H1 (cell line): ENCODE data around the gene SLC25A42. TPM values are rescaled to one million over a fixed set of nuclear protein-coding genes. Genes with fewer than 3 reads are reported as not detected.

ENCODE experiments used
- polyA plus RNA-seq, 7 experiments: library from polyadenylated mRNA; depleted of rRNA in 3 of 7; stranded (reverse) in 5 of 7; unstranded in 2 of 7; fragments of >200 nt in 5 of 7; fragments of 200-250 nt in 2 of 7; gene quantifications; 1 replicate in 5 of 7; 2 replicates in 1 of 7; 4 replicates in 1 of 7; pipeline versions ENCODE4 v1.2.1 to v1.2.3, GENCODE V29; 2011 to 2013; ENCODE audit warnings: missing spikeins in 2 of 7, mixed read lengths in 2 of 7
- total RNA-seq: library from RNA; stranded (reverse); fragmentation: NEBNext Ultra II Directional; extraction: Animal tissue kit (Norgen Biotek cat#: 25700); gene quantifications from 2 replicates; pipeline ENCODE4 v1.2.1, GENCODE V29; 2021

The SLC25A42 gene
- total and polyA plus RNA-seq, 2 of the 8 experiments (the other 6 are each of a cell fraction or from before 2014, with no cell fraction given): 5.9 to 6.2 TPM

Other genes starting within 250 kb of the SLC25A42 start
- 62.0 and 64.6 TPM in 2 replicates for gene UPF1, start 232.0 kb upstream of the SLC25A42 start, total RNA-seq
- 46.4 and 77.0 TPM in 2 replicates for gene UPF1, start 232.0 kb upstream of the SLC25A42 start, polyA plus RNA-seq (2011; rRNA removed)
- gene CERS1, start 167.8 kb upstream of the SLC25A42 start, total RNA-seq: 18.6 and 23.1 TPM in 2 replicates
- 51.0 and 61.6 TPM in 2 replicates for gene CERS1, start 167.8 kb upstream of the SLC25A42 start, polyA plus RNA-seq (2011; rRNA removed)
- gene COPE, start 144.6 kb upstream of the SLC25A42 start, total RNA-seq: 178 and 190 TPM in 2 replicates
- gene COPE, start 144.6 kb upstream of the SLC25A42 start, polyA plus RNA-seq (2011; rRNA removed): 356 and 420 TPM in 2 replicates
- 41.3 and 52.3 TPM in 2 replicates for gene DDX49, start 144.3 kb upstream of the SLC25A42 start, total RNA-seq
- gene DDX49, start 144.3 kb upstream of the SLC25A42 start, polyA plus RNA-seq (2011; rRNA removed): 46.5 and 61.0 TPM in 2 replicates
- gene HOMER3, start 122.8 kb upstream of the SLC25A42 start, total RNA-seq: 28.3 and 33.2 TPM in 2 replicates
- gene HOMER3, start 122.8 kb upstream of the SLC25A42 start, polyA plus RNA-seq (2011; rRNA removed): 41.6 and 53.5 TPM in 2 replicates
- gene SUGP2, start 30.5 kb upstream of the SLC25A42 start, total RNA-seq: 106 and 114 TPM in 2 replicates
- 57.7 and 76.6 TPM in 2 replicates for gene SUGP2, start 30.5 kb upstream of the SLC25A42 start, polyA plus RNA-seq (2011; rRNA removed)
- 68.3 and 73.7 TPM in 2 replicates for gene ARMC6, start 30.4 kb upstream of the SLC25A42 start, total RNA-seq
- 67.1 and 87.0 TPM in 2 replicates for gene ARMC6, start 30.4 kb upstream of the SLC25A42 start, polyA plus RNA-seq (2011; rRNA removed)
- gene TMEM161A, start 74.5 kb downstream of the SLC25A42 start, total RNA-seq: 41.9 and 47.8 TPM in 2 replicates
- 103 and 153 TPM in 2 replicates for gene TMEM161A, start 74.5 kb downstream of the SLC25A42 start, polyA plus RNA-seq (2011; rRNA removed)
- gene MEF2B, start 106.3 kb downstream of the SLC25A42 start, total RNA-seq: 2.8 and 4.1 TPM in 2 replicates
- gene MEF2B, start 106.3 kb downstream of the SLC25A42 start, polyA plus RNA-seq (2011; rRNA removed): 3.7 and 17.8 TPM in 2 replicates
- 15.9 and 20.9 TPM in 2 replicates for gene BORCS8, start 128.2 kb downstream of the SLC25A42 start, total RNA-seq
- gene BORCS8, start 128.2 kb downstream of the SLC25A42 start, polyA plus RNA-seq (2011; rRNA removed): 15.0 and 22.9 TPM in 2 replicates
- gene RFXANK, start 128.3 kb downstream of the SLC25A42 start, total RNA-seq: 72.9 and 77.7 TPM in 2 replicates
- 87.5 and 105 TPM in 2 replicates for gene RFXANK, start 128.3 kb downstream of the SLC25A42 start, polyA plus RNA-seq (2011; rRNA removed)
- gene NR2C2AP, start 139.4 kb downstream of the SLC25A42 start, total RNA-seq: 20.5 and 24.9 TPM in 2 replicates
- gene NR2C2AP, start 139.4 kb downstream of the SLC25A42 start, polyA plus RNA-seq (2011; rRNA removed): 16.4 TPM in 2 replicates
- gene NCAN, start 148.0 kb downstream of the SLC25A42 start, total RNA-seq: 2.7 and 2.8 TPM in 2 replicates
- 2.7 and 3.6 TPM in 2 replicates for gene NCAN, start 148.0 kb downstream of the SLC25A42 start, polyA plus RNA-seq (2011; rRNA removed)
- 5.3 and 6.5 TPM in 2 replicates for gene TM6SF2, start 209.3 kb downstream of the SLC25A42 start, total RNA-seq
- 10.1 and 12.9 TPM in 2 replicates for gene TM6SF2, start 209.3 kb downstream of the SLC25A42 start, polyA plus RNA-seq (2011; rRNA removed)